NOMO-1 treated with dmso at 0.1 percent for 144 hours (cell line): ENCODE results near the gene CDX1.

Experiments used
- DNase-seq: peaks from one replicate; lab custom pipeline; 2025; ENCODE audit not compliant: unreplicated experiment; lab: John Stamatoyannopoulos, UW

The CDX1 gene

DNA sequence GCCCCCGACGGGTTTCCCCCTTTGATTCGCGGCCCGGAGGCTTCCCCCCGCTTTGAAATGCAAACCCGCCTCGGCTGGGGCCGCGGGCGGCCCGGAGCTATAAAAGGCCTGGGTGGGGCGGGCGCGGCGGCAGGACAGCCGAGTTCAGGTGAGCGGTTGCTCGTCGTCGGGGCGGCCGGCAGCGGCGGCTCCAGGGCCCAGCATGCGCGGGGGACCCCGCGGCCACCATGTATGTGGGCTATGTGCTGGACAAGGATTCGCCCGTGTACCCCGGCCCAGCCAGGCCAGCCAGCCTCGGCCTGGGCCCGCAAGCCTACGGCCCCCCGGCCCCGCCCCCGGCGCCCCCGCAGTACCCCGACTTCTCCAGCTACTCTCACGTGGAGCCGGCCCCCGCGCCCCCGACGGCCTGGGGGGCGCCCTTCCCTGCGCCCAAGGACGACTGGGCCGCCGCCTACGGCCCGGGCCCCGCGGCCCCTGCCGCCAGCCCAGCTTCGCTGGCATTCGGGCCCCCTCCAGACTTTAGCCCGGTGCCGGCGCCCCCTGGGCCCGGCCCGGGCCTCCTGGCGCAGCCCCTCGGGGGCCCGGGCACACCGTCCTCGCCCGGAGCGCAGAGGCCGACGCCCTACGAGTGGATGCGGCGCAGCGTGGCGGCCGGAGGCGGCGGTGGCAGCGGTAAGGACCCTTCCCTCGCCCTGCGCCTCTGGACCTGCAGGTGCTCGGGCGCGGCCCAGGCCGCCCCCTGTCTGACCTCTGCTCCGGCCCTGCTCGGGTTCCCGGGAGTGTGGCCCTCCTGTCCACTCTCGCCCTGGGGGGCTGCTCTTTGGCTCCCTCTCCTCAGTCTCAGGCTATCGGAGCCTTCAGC, at the start of gene CDX1:
CDX1 (plus strand) TSS at position 129 of the 862 bp plus-strand sequence; CDS start at position 228, 99 bp downstream.
- no peak for DNase-seq

GRCh38 chr5:150117945-150118560, 48.5 kb upstream of the CDX1 start:
- no peak for DNase-seq

- DNase-seq, result no peak
Measured at GRCh38 chr5:150118561-150119229, 47.9 kb upstream of the CDX1 start.

DNA sequence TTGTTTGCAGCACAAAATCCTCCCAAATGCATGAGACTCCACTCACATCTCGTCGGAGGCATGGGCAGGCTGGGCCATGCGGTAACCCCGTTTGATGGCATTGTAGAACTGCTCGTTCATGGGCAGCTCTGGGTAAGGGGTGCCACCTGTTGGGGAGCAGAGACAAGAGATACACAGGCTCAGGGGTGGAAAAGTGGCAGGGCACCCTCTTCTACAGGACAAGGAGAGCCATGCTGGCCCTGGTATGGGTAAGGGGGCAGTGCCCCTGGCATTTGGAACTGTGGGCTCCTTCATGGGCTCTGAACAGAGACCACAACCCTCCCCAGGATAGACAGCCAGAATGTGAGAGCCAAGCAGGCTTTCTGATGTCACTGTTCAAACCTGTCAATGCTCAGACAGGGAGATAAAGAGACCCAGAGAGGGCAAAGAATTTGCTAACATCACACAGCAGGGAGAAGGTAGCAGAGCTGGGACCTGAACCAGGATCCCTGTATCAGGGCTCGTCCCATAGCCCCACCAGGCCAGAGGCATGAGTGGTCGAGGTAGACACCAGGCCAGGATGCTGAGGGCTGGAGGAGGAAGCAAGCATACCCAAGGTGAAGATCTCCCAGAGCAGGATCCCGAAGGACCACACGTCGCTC, 47.0 kb upstream of the CDX1 start:
- DNase-seq, result no peak

DNA sequence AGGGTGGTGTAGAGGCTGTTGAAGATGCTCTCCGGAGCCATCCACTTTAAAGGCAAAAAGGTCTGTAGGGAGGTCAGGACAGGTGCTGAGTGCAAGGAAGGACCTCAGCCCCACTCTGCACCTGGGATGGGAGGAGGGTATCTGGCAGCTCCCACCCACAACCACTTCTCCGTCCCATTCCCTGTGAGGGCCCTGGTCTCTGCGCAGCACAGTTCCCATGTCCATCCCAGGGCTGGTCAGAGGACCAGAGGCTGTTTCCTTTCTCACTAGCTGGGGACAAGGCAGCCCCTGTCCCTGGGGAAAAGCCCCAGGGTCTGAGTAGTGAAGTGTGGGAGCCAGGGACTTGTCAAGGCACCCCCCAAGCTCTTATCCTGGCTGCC, 46.5 kb upstream of the CDX1 start:
- no peak for DNase-seq

DNA sequence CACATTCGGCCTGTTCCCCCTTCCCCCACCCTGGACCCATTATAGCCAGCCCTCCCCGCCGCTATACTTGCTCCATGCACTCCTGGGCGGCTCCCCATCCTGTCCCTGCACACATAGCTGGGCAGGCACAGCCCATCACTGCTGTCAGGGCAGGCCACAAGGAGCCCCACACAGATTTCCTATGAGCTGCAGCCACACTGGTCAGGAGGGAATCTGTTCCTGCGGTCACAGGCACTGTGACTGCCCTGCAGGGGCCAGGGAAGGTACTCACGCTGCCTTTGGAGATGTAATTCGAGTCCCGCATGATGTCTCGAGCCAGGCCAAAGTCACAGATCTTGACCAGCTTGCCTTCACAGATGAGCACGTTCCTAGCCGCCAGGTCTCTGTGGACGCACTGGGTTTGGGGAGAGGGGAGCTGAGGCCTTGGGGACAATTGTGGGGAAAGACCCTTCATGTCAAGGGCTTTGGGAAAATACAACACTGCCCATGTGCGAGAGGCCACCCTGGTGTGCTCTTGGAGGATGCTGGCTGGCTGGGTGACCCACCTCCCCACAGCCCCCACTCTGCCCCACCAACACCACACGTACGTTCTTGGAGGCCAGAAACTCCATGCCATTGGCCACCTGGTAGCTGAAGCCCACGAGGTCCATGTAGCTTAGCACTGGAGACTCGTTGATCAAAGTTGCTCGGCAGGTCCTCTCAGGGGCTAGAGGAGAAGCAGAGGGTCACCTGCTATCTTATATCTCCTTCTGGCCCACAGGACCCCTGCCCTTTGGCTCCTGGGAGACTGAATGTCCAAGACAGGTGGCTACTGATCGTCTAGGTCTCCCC, 45.7 kb upstream of the CDX1 start:
- no peak for DNase-seq

DNA sequence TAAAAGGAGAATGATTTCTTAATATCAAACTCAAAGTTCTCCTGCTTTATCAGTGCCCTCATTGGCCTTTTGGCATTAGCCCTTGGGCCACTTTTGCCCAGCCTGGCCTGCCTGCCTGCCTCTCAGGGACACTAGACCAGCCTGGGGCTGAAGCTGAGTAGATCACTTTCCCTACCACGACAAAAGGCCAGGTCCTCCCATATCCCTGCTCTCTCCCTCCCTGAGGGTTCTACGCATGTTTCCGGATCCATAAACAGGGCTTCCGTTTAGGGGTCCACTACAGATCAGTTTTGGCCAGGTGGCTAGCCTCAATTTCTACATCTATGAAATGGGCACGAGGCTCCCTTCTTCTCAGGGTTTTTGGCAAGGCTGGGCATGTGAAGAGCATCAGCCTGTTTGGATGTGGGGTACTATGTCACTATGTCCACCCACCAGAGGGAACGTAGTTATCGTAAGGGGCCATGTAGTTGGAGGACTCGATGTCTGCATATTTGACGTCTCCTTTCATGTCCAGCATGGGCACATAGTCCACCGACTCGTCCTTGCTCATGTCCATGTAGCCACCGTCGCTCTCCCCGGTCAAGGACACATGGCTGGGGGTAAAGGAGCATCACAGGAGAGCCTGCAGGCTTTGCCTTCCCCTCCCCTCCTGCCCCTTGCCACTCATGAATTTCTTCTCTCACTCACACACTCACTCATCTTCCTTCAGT, 45.0 kb upstream of the CDX1 start:
- DNase-seq, result no peak

DNA sequence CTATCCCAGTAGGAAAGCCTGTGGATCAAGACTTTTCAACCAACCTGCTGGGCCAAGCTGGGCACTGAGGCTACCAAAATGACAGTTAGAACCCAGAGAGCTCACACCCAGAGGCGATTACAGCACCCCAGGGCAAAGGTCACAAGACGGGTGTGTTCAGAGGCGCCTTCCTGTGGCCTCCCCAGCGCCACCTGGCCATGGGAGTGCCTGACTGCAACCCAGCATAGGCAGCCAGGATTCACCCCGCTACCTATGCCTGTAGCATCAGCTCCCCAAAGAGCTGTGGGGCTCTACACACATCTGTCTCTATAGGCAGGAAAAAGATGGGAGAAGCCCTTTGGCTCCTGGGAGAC, 44.4 kb upstream of the CDX1 start:
- DNase-seq, result peak; percentile 76

DNA sequence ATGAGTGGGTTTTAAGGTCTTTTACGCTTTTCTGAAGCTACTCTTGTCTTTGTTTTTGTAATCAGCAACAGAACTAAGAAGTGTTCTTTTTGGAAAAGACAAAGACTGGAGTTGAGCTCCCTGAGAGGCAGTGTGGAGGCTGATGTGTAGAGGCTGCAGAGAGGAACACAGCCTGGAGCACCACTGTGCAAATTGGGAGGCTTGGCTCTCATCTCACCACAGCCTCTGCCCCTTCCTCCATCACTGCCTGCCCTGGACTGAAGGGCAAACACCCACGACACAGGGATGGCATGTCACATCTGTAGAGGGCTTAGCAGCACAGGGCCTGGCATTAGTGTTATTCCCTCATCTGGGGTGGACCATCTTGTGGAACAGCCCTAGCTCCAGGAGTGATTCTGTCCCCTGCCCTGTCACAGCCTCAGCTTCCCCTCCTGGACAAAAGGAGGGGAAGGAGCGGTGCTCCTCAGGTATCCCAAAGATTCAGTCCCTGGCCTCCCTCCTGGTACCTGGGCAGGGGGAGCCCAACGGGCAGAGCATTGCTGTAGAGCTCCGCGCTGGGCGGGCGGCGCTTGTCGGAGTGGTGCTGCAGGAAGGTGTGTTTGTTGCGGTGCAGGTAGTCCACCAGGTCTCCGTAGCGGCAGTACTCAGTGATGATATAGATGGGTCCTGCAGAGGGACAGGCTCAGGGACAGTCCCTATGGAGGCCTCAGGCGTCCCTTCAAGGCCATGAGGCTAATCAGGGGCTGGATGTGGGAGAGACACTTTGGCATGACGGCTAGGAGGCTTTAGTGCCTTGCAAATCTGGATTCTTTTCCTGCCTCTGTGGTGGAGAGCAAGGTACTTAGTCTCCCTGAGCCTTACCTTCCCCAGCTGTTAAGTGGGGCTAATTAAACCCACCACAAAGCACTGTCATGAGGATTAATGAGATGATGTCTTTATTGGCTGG, 43.8 kb upstream of the CDX1 start:
- DNase-seq, result no peak

- no peak for DNase-seq
Measured at GRCh38 chr5:150123542-150123941, 43.0 kb upstream of the CDX1 start.

GRCh38 chr5:150124111-150124557, 42.4 kb upstream of the CDX1 start:
- DNase-seq, result peak; percentile 30

GRCh38 chr5:150124596-150124995, 42.0 kb upstream of the CDX1 start:
- no peak for DNase-seq

GRCh38 chr5:150125334-150125733, 41.2 kb upstream of the CDX1 start:
- DNase-seq, result no peak

- DNase-seq, result no peak
Measured at GRCh38 chr5:150126199-150126920, 40.2 kb upstream of the CDX1 start.

DNA sequence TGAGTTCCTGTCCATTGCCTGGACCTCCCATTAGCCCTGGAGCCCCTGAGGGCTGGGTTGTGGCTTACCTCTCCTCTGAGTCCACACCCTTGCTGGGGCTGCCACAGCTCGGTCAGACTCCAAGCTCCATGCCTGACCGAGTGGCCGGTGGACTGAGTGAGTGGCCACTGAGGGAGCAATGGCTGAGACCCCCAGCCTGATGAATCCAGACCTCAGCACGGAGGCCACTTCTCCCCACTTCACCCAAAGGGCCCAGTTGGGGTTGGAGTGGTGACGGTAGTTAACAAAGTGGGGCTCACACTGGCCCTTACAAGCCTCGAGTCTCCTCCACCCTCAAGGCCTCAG, 39.7 kb upstream of the CDX1 start:
- no peak for DNase-seq

GRCh38 chr5:150129454-150129812, 37.1 kb upstream of the CDX1 start:
- no peak for DNase-seq

DNA sequence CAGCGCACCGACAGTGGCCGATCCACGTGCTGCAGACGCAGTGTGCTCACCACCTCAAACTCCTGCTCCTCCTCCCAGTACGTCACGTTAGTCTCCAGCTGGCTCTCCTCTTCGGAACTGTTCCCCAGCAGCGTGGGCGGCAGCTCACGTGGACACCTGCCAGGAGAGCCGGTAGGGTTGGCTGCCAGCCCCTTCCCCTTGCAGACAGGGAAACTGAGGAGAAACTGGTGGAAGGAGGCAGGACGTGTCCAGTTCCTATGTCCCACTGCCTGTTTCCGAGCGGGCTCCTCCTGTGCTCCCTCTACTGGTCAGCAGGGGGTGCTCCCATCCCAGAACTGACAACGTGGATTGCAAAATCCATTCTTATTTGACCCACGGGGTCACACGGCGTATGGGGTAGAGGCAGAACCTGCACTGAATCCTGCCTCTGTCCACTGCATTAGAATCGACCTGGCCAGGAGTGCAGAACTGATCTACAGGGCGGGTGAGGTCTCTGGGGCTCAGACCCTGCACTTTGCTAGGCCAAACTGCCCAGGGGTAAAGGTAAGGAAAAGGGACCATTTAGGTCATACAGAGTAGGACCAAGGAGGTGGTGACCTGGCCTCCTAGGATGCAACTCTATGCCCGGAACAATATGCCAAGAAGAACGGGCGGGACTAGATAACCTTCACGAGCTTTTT, 36.6 kb upstream of the CDX1 start:
- peak; percentile 70 for DNase-seq

- no peak for DNase-seq
Measured at GRCh38 chr5:150130493-150130922, 36.1 kb upstream of the CDX1 start.
